Testis (tissue), 2 donors: Measurements from ENCODE around the gene FRAS1.

Experiments
- CTCF ChIP-seq, 3 experiments: fragments of 450-650 bp in 2 of 3; fragments of 200-600 bp in 1 of 3; sonication (generic) in 1 of 3; IDR thresholded peaks; one replicate each; pipeline ENCODE4 v1.5.1; 2016 to 2019; ENCODE audit warnings: antibody characterized with exemption in 3 of 3, mild to moderate bottlenecking in 2 of 3, moderate library complexity in 1 of 3
- POLR2A ChIP-seq: fragments of 450-650 bp; IDR thresholded peaks from one replicate; pipeline ENCODE4 v1.6.1; 2017; ENCODE audit warnings: antibody characterized with exemption, mild to moderate bottlenecking, moderate library complexity

- TF ChIP-seq CTCF (IDR thresholded peaks at IDR 0.05) (no peak), POLR2A (no peak)
Observed at GRCh38 chr4:78482281-78482680, 425.2 kb downstream of the FRAS1 start.
